ENCODE measurements around the gene CLCN2.

- TF ChIP-seq CTCF (IDR thresholded peaks at IDR 0.05): no peak
- TF ChIP-seq POLR2A (IDR thresholded peaks at IDR 0.05): no peak
Measured at GRCh38 chr3:184333190-184333589, 28.2 kb downstream of the CLCN2 start.
